HT1080 (cell line): ENCODE data around the gene NANOS2. TPM values are rescaled to one million over a fixed set of nuclear protein-coding genes. Genes with fewer than 3 reads are reported as not detected.
"Not testable (repeated sequence)": the region's sequence is repeated elsewhere in the genome, so short reads cannot be mapped to it uniquely, and the experiment has no call there.

Experiments
- DNase-seq: peaks from one replicate; pipeline ENCODE4 v3.0.0-alpha.2; 2015; ENCODE audit warnings: low read depth
- total RNA-seq: library from RNA; depleted of rRNA; stranded (reverse); fragments of >200 nt; shearing (Covaris generic); gene quantifications from 2 replicates; pipeline ENCODE4 v1.2.3, GENCODE V29; 2014

The NANOS2 gene
- total RNA-seq, 1 experiment from 2014 or later: not detected

DNA sequence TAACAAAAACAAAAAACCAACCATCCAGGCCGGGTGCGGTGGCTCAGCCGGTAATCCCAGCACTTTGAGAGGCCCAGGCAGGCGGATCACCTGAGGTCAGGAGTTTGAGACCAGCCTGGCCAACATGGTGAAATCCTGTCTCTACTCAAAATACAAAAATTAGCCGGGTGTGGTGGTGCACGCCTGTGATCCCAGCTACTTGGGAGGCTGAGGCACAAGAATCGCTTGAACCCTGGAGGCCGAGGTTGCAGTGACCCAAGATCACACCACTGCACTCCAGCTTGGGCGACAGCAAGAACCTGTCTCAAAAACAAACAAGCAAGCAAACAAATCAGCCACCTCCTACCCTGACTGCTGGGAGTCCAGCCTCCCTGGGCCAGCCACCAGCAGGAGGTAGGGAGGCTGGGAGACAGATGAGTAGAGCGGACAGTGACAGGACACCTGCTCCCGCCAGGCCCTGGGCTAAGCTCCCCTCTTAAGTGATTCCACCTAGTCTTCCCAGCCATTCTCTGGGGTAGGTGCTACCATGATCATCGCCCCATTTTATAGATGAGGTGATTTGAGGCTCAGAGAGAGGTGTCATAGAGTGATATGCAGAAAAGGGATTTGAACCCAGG, 18.5 kb downstream of the NANOS2 start:
- not testable (repeated sequence) for DNase-seq

DNA sequence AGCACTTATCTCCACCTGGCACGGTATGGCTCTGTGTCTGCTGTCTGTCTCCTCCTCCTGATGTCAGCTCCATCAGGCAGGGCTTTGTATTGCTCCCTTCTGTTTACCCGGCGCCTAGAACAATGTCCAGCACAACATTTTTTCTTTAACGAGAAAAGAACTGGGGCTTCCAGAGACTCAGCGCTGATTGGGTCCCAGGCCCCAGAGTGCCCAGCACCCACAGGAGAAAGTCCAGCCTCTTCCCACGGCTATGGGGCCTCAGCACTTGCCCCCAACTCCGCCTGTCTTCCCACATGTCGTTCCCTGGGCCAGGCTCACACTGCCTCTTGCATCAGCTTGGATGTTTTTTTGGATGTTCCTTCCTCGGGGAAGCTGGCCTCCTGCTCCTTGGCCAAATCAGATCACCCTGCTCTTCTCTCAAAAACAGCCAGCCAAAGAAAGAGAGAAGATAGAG, 19.0 kb downstream of the NANOS2 start:
- no peak for DNase-seq

DNA sequence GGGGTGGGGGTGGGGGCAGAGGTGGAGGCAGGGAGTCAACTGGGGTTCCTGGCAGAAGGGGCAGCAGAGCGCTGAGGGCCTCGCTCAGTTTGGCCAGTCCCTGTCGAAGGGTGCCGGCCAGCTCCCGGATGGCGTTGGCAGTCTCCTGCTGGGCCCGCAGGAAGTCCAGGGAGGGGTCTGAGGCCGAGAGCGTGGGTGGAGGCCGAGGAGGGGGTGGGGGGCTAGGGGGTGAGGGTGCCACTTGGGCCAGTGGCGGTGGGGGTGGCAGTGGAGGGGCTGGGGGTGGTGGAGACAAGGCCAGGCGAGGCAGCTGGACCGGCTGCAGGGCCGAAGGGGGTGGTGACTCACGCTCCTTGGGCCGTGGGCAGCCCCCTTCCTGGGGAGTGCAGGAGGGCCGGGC, 23.7 kb downstream of the NANOS2 start:
- no peak for DNase-seq

DNA sequence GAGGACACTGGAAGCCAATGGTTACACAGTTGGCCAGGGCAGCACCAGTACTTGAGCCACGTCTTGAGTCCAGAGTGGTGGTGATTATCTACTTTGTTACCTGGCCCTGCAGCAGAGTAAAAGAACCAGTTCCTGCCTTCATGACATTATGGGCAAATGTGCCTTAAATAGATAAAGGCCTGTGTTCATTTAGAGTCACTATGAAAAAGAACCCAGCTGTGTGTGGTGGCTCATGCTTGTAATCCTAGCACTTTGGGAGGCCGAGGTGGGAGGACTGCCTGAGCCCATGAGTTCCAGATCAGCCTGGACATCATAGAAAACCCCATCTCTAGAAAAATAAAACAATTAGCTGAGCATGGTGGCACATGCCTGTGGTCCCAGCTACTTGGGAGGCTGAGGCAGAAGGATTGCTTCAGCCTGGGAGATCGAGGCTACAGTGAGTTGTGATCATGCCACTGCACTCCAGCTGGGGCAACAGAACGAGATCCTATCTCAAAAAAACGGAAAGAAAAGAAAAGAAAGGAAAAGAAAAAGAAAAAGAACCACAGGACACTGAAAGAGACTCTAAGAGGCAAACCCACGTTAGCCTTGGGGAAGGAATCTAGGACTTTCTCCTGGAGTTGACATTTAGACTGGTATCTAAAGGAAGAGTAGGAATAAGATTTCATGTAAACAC, 25.2 kb downstream of the NANOS2 start:
- DNase-seq: no peak

DNA sequence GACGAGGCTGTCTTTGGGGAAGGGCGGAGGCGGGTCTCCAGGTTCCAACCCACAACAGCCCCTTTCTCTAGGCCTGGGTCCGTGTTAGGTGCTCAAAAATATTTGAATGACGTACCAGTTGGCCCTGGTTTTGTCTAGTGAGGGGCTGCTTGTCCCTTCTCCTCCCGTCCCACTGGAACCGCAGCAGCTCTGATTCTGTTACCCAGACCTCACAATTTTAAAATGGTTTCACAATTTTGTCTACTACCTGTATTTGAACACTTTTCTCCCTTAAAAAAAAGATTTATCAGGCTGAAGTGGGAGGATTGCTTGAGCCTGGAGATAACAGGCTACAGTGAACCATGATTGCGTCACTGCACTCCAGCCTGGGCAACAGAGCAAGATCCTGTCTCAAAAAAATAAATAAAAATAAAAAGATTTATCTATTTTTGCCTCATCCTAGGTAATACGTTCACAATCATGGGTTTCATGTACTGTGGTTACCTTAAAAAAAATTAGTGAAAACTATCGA, 27.3 kb downstream of the NANOS2 start:
- no peak for DNase-seq

DNA sequence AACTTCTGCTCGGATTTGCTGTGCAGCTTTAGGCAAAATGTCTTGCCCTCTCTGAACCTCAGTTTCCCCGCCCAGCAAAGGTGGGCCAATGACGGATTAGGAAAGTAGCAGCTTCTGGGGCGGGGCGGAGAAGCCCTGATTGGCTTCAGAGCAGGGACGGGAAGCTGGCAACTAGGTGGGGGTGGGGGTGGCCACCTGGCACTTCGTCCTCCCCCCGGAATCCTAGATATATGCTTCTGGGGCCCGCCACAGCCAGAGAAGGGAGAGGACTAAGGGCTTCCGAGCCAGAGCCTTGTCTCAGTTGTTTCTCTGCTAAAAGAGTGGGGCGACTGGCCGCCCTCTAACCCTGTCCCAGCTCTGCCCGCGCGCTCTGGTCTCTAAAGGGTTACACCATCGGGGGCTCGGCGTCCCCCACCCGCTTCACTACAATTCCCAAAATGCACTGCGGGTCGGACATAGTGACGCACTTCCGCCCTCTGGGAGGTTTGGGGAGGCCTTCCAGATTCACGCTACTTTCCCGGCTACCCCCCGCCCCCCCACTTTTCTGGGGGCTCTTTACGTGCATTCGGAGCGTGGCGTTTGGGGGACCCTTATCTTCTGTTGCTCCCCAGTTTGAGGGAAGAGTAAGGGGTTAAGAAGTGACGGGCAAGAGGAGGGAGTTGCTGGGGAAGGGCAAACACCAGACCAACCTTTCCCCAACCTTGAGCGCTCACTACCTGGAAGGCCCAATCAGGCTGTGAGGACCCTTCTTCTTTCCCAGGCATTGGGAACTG, 28.0 kb downstream of the NANOS2 start:
- DNase-seq: peak; percentile 94

DNA sequence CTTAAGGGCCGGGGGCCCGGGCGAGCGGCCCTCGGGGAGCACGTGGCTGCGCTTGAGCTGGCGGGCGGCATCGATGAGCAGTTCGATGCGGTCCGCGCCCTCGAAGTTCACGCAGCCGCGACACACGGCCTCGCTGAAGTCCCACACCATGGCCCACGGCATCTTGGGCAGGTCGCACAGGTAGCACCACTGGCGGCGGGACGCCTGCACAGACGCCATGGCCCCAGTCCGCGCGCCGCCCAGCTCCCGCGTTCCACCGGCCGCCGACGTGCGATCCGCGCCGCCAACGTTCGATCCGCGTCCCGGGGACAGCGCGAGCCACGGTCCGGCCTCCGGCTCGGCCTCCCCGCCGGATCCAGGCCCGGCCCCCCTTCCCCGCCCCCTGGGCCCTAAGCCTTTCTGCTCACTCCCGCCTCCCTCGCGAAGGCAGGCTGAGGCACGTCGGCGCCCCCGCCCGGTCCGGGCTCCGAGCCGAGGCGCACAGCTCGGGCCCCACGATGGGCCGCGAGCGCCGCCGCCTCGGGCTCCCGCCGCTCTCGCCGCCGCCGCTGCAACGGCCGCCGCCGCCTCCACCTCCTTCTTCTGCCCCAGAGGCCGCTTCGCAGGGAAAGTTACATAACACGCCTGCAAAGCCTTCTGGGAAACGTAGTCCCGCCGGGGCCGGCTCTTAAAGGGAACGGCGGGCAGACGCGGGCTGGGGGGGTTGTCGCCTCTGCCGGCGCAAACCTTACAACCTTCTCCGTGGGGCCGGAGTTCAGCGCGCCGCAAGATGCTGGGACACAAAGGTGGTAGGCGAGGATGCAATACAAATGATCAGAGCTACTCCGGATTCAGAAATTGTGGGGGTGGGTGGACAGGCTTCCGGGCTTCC, 28.8 kb downstream of the NANOS2 start, which contains the start of gene IRF2BP1:
Gene IRF2BP1, minus strand, starts transcription at position 586 of the 871 bp plus-strand sequence. Its CDS starts 367 bp downstream, at position 219.
- peak; percentile 87 for DNase-seq

DNA sequence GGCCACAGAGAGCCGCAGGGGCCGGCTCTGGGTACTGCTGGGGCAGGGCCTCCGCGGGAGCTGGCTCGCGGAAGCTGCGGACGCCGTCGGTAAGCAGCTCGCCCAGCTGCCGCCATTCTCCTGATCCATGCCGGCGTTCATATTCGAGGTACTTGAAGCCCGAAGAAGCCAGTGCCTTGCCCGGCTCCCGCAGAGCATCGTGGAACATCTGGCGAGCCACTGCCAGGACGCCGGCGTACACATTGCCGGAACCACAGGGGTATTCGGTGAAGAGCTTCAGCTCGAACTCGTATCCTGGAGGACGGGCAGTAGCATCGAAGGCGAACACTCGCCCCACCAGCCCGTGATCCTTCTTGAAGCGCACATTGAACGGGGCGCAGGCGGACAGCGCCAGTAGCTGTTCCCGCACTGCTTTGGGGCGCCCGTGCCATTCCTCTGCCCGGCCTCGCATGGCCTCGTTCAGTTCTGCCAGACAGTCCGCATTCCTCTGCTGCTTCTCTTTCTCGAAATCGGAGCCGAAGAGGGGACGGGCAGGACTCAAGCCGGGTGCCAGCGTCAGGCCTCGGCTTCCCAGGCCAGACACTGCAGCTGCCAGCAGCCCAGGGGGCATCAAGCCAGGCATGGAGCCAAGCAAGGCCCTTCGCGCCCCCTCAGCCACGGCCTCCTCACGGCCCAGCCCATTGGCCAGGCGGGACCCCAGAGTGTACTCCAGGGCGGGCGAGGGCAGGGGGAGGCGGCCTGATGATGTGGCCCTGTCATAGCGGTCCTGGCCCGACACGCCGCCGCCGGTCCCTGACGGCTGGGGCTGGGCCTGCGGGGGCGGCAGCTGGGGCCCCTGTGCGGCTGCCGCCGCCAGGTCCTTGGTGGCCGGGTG, 29.7 kb downstream of the NANOS2 start:
- DNase-seq: no peak

DNA sequence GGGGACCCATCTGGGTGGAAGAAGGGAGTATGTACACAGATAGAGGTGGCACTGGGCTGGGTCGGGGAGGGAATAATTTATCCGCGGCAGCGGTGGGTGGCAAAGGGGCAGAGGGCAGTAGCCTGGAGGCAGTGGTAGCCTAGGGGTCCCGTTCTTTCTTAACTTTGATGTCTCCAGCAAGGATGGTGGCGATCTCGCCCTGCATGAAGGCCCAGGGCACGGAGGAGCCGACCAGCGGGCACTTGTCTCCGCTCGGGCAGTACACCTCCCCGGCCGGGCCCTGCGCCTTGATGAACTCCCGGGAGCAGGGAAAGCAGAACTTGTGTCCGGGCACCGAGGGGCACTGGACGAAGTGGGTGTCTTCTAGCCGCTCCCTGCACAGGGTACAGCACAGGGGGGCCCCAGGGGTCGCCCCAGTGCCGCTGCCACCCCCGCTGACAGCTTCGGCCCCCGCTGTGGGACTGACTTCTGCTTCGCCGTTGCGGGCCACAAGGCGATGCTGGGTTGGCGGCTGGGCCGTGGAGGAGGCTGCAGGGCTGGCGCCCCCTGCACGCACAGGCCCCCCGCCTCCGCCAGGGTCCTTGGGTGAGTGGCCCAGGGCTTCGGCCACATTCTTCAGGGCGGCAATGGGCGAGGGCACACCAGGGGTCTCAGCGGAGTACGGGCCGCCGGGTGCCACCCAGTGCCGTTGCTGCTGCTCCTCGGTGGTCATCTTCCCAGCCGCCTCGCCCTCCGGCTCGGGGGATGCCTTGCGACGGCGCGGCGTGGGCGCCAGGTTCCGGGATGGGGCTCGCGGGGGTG, 30.5 kb downstream of the NANOS2 start:
- DNase-seq: no peak

DNA sequence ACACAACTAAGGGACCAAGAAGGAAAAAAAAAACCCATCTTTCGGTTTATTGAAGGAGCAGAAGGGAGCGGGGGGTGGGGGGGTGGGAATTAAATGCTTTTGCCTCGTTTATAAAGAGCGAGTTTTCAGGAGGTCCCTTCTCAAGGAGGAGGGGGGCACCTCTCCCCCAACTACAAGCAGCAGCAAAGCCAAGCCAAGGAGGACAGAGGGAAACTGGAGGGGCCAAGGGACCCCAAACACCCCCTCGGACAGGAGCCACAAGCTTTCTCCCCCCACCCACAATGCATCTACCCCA, 31.0 kb downstream of the NANOS2 start:
- DNase-seq: no peak

DNA sequence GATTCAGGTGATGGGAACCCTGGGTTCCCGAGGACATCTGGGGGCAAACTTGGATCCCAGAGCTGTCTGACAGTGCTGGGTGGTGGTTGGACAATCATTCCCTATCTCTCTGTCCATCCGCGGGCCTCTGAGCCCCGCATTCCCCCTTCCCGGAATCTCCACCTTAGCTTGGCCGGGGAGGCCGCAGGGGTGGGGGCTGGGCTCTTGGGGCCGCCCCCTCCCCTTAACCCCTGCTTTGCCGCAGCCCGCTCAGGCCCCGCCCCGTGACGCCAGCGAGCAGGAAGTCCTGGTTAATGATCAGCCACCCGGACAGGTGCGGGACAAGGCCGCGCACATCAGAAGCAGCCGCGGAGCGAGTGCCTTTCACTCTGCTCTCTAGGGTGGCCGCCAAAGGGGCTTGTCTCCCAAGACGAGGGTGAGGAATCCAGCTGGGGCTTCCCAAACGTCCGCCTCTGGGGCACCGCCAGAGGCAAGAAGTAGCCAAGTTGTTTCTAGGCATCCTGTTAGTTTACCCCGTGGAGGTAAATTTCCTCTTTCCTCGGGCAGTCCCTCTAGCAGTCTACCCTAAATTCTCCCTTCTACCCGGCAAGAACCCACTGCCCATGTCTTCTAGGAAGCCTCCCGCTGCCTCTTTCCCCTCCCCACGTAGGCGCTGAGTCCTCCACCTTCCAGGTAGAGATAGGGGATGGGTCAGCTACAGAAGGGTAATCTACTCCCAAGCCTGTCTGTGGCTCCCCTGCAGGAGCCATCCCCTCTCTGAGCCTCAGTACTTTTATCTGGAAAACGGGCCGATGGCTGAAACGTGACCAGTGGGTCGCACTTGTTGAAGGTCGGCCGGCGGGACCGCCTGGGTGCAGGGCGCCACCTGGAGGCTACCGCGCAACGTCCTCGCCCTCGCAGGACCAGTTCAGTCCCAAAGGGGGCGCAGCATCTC, 31.7 kb downstream of the NANOS2 start:
- peak; percentile 90 for DNase-seq

DNA sequence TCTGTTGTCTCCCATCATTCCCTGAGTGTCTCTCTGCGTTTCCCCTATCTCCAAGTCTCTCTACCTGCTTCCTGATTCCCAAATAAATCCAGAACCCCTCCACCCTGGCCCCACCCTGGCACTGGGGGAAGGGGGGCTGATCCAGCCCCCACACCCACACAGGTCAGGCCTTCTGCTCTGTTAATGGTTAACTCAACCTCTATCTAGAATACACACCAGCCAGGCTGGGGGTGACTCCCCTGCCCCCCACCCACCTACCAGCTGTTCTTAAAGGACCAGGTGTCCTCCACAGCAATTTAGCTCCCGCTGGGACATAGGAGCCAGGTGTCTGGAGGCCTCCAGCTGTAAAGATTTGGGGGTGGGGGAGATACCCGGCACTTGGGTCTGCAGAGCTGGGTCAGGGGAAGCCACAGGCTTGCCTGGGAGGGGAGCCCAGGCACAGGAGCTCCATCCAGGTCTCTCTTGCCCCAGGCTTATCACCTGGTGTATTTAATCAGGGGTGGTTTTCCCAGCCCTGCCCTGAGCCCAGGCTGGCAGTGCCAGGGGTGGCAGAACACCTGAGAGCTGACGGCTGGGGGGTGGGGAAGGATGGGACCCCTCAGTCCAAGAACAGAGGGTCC, 32.6 kb downstream of the NANOS2 start:
- DNase-seq: no peak

DNA sequence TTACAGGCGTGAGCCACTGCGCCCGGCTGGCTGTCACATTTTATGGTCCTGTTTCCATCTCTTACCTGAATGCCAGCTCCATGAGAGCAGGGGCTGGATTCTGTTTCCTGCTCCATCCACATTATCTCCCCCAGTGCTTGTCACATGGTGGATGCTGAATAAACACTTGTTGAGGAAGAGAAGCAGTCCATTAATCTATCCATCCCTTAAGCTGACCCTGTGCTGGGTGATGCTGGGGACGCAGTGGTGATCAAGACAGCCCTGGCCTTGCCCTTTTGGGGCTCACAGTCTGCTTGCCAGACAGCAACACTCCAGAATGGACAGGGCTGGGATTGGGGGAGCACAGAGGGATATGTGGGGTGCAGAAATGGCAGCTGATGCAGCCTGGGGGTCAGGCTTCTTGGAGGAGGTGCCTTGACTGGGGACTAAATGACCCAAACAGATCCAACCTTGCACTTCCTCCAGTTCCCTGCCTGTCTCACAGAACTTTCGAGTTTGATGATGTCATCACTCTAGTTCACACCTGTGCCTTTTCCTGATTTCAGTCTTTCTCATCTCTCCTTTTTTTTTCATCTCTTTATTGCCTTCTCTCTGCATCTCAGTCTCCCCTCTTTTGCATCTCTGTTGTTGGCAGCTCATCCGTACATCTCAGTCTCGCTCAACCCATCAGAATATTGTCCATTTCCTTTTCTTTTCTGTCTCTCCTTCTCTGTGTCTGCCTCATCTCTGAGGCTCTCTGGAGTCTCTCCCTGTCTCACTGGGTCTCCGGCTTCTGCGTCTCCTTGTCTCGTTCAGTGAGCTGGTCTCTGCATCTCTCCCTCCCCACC, 33.3 kb downstream of the NANOS2 start:
- DNase-seq: no peak

DNA sequence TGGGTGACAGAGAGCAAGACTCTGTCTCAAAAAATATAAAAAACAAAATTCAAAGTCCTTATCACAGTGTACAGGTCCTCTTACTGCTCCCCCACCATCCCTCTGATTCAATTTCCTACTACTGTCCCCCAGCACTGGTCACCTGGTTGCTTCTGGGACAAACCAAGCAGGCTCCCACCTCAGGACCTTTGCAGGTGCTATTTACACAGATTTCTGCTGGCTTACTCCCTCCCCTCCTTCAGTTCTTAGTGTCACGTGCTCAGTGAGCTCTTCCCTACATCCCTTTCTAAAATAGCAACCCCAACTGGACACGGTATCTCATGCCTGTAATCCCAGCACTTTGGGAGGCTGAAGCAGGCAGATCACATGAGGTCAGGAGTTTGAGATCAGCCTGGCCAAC, 34.6 kb downstream of the NANOS2 start:
- DNase-seq: no peak

DNA sequence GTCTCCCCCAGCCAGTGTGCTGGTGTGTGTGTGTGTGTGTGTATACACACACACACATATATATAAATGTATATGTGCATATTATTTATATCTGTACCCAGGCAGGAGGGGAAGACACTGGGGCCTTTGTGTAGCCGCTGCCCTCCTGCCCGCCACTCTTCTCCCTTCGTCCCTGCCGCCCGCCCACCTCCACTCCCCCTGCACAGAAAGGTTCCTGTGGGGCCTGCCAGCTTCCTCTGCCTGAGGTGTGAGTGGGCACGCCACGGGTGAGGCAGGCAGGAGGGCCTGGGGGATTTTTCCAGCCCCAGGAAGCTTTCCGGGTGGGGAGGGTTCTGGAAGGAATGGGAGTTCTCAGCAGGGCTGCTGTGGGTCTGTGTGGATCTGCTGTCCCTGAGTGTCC, 35.5 kb downstream of the NANOS2 start:
- no peak for DNase-seq

DNA sequence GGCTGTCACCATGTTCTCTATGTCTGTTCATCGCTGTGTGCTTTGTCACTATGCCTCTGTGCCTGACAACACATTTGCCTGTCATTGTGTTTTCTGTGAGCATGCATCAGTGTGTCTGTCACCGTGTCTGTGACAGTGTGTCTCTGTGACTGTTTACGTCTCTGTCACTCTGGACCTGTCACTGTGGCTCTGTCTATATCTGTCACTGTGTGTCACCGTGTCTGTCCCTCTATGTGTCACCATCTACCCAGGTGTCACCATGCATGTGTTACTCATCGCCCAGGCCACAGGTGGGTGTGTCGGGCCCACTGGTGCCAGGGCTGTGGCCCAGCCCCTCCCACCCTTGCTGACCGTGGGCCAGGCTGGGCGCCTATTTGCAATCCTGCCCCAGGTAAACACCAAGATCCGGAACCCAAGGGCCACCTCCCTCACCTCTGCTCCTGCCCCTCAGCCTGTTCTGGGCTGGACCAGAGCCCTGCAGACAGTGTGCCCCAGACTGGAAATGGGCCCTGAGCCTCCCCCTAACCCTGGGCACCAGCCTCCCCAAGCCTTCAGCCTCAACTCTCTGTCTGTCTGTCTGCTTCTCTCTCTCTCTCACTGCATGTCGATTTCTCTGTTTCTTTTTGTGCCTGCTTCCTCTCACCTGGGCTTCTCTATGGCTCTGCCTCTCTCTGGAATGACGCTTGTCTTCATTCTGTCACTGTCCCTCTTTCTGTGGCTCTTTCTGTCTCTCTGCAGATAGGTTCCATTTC, 36.4 kb downstream of the NANOS2 start:
- no peak for DNase-seq
